ENCODE data around the gene LIN28B. TPM values are rescaled to one million over a fixed set of nuclear protein-coding genes. Genes with fewer than 3 reads are reported as not detected.

Gene LIN28B
- total and polyA plus RNA-seq, 8 donors = 0.22 TPM; not detected in 7

- Histone ChIP-seq H3K27ac (no peak overlapping the region), H3K36me3 (no peaks in the 10 kb centered on the region), H3K27me3 (no peaks in the 10 kb centered on the region), H3K9me3 (no peaks in the 10 kb centered on the region), H3K4me3 (no peak overlapping the region), H3K4me1 (no peaks in the 10 kb centered on the region)
- DNase-seq = no peak
- no peak for TF ChIP-seq CTCF (IDR thresholded peaks at IDR 0.05)
- WGBS, 2 donors = 59% methylated on average over 3 of the region's 3 CpGs
- intact Hi-C loops (cut with DNase I) = no loop called here
- no peak for FAIRE-seq
- no peak for ATAC-seq
These were observed 28.8 kb upstream of the LIN28B start for GRCh38 chr6:104928141-104928540.

- FAIRE-seq = no peak
- H3K27me3 ChIP-seq = no peaks in the 10 kb centered on the region
- no peaks in the 10 kb centered on the region for H3K9me3 ChIP-seq
- no peak for TF ChIP-seq CTCF (IDR thresholded peaks at IDR 0.05)
- ATAC-seq = no peak
- no peak overlapping the region for H3K4me3 ChIP-seq
- no peak overlapping the region for H3K27ac ChIP-seq
- 74 to 83% methylated on average over 5 of the region's 5 CpGs for WGBS, 2 donors
- H3K36me3 ChIP-seq = no peaks in the 10 kb centered on the region
- H3K4me1 ChIP-seq = no peaks in the 10 kb centered on the region
- intact Hi-C loops (cut with DNase I) = no loop called here
- DNase-seq = no peak
These were observed 27.6 kb upstream of the LIN28B start for GRCh38 chr6:104929353-104929752.

- no peak for FAIRE-seq
- WGBS, 2 donors = 34 to 36% methylated on average over 2 of the region's 2 CpGs
These were observed 26.0 kb upstream of the LIN28B start for GRCh38 chr6:104930939-104931338.

GRCh38 chr6:104936766-104937535 is 20.0 kb upstream of the LIN28B start:
- no peak for DNase-seq
- H3K36me3 ChIP-seq = no peaks in the 10 kb centered on the region
- H3K4me1 ChIP-seq = no peaks in the 10 kb centered on the region
- no peak overlapping the region for H3K27ac ChIP-seq
- H3K4me3 ChIP-seq = no peak overlapping the region
- no peaks in the 10 kb centered on the region for H3K9me3 ChIP-seq
- no peak for TF ChIP-seq CTCF (IDR thresholded peaks at IDR 0.05)
- 87 to 95% methylated on average over 37 to 38 of the region's 38 CpGs for WGBS, 2 donors
- H3K27me3 ChIP-seq = peaks cover 0 to 13% (median 4%) of the 10 kb centered on the region in 4 donors
- no peak for FAIRE-seq
- ATAC-seq = no peak
- intact Hi-C loops (cut with DNase I) = no loop called here

More at GRCh38 chr6:104930939-104931338, 26.0 kb upstream of the LIN28B start:
- Histone ChIP-seq H3K4me1 (no peaks in the 10 kb centered on the region), H3K9me3 (no peaks in the 10 kb centered on the region), H3K27me3 (no peaks in the 10 kb centered on the region), H3K4me3 (no peak overlapping the region), H3K27ac (no peak overlapping the region), H3K36me3 (no peaks in the 10 kb centered on the region)
- DNase-seq = no peak
- no peak for TF ChIP-seq CTCF (IDR thresholded peaks at IDR 0.05)
- intact Hi-C loops (cut with DNase I) = no loop called here
- ATAC-seq = no peak

- TF ChIP-seq CTCF (IDR thresholded peaks at IDR 0.05) = no peak
- Histone ChIP-seq H3K27ac (no peak overlapping the region), H3K4me1 (no peaks in the 10 kb centered on the region), H3K9me3 (no peaks in the 10 kb centered on the region), H3K36me3 (no peaks in the 10 kb centered on the region), H3K4me3 (no peak overlapping the region), H3K27me3 (peaks cover 4 to 28% (median 13%) of the 10 kb centered on the region in 4 donors)
- 11 to 12% methylated on average over 57 to 88 of the region's 88 CpGs for WGBS, 2 donors
- intact Hi-C loops (cut with DNase I) = no loop called here
- FAIRE-seq = no peak
- peak in 1 of 6 donors; percentile 63 for DNase-seq
- ATAC-seq = peak in 1 of 4 donors; percentile 15
These were observed 16.5 kb upstream of the LIN28B start for GRCh38 chr6:104940238-104940892.
